ENCODE measurements around the gene USP3.

DNA sequence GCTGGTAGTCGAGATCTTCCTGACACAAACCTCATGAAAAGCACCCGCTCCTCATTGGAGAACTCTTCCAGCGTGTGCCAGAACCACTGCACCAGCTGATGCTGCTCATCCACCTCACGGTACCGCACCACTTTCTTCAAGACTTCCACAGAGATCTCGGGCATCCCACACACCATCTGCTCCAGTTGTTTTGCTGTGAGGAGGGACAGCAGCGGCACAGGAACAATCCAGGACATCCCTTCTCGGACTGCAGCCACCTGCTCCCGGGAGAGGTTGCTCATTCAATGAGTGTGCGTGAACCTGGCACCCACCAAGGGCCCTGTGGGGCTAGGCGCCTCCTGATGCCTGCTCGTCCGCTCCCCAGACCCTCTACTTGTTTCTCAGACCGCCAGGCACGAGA, 107.9 kb downstream of the USP3 start:
- TF ChIP-seq, protein P1, sequence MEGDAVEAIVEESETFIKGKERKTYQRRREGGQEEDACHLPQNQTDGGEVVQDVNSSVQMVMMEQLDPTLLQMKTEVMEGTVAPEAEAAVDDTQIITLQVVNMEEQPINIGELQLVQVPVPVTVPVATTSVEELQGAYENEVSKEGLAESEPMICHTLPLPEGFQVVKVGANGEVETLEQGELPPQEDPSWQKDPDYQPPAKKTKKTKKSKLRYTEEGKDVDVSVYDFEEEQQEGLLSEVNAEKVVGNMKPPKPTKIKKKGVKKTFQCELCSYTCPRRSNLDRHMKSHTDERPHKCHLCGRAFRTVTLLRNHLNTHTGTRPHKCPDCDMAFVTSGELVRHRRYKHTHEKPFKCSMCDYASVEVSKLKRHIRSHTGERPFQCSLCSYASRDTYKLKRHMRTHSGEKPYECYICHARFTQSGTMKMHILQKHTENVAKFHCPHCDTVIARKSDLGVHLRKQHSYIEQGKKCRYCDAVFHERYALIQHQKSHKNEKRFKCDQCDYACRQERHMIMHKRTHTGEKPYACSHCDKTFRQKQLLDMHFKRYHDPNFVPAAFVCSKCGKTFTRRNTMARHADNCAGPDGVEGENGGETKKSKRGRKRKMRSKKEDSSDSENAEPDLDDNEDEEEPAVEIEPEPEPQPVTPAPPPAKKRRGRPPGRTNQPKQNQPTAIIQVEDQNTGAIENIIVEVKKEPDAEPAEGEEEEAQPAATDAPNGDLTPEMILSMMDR (IDR thresholded peaks at IDR 0.05) = no peak
- TF ChIP-seq EP300 (IDR thresholded peaks at IDR 0.05) = no peak
- TF ChIP-seq POLR2A (IDR thresholded peaks at IDR 0.05) = no peak
